T-helper 9 cell (primary cell): ENCODE data around the gene PICALM.

Source experiments
- DNase-seq: peaks from one replicate; pipeline ENCODE4 v3.0.0-alpha.2; 2020

Gene PICALM

DNA sequence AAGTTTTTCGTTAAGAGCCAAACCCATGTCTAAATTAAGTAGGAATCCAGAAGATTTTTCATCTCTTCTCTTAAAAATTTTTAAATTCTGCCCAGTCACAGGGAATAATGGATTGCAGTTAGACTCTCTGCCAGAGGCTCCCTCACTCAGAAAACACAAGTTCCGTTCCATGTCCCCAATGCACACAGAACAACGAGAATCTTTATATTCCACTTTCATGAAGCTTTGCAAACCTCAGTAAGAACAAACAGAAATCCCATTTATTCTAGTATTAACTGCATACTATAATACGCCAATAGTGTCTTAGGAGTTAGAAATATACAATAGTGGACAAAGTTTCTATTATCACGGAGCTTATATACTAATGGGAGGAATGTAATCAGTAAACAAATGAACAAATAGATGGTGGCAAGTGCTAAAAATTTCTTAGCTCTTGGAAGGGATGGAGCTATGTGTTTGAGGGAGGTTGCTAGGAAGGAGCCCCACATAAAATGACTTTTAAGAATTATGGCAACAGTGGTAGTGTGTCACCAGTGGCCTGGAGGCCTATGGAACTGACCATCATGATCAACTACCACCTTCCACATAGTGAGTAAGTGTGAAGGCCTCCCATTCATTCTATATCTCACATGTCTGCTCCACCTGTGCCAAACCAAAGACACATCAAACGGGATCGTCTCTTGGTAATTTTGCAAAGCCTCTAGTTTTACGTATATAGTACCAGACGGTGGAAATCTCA, 24.9 kb downstream of the PICALM start:
- DNase-seq = no peak

- DNase-seq = no peak
Observed at GRCh38 chr11:86041975-86042378, 26.9 kb downstream of the PICALM start.

GRCh38 chr11:86040919-86041850, 27.7 kb downstream of the PICALM start:
- DNase-seq = no peak

GRCh38 chr11:86039094-86039493, 29.8 kb downstream of the PICALM start:
- DNase-seq = no peak

DNA sequence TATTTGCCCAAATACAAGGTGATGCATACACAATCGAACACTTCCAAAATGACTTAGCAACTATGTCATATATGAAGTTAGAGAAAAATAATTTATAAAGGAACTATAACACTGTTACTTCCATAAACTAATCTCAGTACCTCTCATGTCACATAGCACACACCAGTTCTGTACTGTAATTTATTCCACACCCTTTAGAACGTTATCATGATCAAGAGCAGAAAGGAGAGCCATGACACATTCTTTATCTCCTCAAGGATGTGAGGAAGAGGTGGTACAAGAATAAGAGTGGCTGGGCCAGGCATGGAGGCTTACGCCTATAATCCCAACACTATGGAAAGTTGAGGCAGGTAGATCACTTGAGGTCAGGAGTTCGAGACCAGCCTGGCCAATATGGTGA, 31.1 kb downstream of the PICALM start:
- DNase-seq = no peak

GRCh38 chr11:86035920-86036319, 33.0 kb downstream of the PICALM start:
- DNase-seq = no peak

DNA sequence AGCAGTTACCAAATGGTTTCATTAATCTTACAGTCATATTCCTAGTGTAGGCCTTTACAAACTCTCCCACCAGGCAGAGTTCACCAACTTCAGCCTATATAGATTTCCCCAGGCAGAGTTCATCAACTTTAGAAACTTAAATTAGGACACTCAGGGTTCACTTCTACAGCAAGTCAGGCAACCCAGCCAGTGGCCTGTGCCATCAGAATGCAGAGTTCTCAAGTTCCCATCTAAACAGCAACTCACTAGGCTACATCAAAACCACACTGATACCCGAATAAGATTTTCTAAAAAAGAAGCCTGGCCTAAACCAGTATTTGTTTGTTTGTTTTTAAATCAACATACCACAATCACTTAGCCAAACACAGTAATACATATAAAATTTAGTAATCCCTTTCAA, 33.7 kb downstream of the PICALM start:
- DNase-seq = no peak

DNA sequence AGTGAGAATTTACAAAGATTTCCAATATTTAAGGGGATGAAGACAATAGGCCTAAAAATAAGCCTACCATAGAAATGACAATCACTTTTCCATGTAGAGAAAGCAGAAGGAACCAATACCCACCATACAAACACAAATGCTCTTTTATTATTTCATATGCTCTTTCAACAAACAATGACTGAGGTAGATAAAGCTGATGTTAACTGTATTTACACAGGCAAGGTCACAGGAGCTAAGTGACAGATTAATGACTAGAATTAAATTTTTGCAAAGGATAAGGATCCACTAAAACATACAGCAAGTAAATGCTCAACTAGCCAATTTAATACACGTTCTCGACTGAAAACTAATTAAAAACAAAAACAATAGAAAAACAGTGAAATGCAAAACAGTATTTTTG, 34.2 kb downstream of the PICALM start:
- no peak for DNase-seq

DNA sequence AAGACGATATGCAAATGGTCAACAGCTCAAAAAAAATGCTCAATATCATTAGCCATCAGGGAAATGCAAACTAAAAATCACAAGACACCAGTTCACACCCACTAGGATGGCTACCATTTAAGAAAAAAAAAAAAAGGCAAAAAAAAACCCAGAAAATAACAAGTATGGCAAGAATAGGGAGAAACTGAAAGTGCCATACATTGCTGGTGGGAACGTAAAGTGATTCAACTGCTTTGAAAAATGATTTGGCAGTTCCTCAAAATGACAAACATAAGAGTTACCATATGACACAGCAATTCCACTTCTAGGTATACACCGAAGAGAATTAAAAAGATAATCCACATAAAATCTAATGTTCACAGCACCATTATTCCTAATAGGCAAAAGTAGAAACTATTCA, 47.5 kb downstream of the PICALM start:
- DNase-seq = no peak

DNA sequence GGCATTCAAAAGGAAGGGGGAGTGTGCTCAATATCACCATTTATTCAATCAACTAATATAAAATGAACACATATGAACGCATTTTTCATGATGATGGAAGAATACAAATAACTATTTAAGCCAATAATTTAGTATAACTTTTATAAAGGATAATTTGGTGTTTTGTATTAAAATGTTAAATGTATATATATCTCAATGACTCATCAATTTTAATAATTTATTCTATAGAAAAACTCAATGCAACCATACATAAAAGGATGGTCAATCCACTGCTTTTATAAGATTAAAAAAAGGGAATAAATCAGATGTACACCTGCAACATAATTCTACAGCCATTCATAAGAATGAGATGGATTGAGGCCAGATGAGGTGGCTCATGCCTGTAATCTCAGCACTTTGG, 50.6 kb downstream of the PICALM start:
- DNase-seq = no peak

- DNase-seq = no peak
Observed at GRCh38 chr11:86016451-86016850, 52.4 kb downstream of the PICALM start.

DNA sequence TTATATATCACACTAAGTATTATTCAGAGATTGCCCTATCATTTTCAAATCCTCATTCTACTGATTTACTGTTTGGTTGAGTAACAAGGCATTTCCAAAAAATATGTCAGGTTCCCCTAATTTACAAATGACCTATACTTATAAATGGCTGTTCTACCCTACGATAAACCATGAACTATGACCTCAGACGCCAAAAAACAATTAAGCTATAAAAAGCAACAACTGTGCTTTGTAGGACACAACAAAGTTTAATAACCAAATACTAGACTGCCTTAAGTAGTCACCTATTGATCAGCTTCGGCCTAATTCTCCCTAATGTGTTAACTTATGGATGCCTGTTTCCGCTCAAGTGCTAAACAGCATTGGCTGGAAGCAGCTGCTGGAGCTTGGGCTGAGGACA, 53.2 kb downstream of the PICALM start:
- no peak for DNase-seq

DNA sequence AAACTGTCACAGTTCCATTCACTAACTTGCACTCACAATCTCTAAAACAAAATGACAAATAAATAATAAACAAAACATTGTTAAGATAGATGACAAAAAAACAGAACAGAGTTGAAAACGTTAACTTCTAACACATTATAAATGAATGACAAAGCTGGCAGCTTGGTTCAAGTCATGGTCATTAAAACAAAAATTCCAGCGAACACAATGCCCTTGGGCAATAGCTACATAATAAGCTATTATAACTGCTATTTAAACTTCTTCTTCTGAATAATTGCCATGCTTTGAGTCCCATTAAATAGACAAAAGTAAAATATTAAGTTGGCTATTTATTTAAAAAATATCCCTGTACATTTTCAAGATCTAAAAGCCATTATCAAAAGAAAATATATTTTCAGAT, 54.7 kb downstream of the PICALM start:
- DNase-seq = no peak

DNA sequence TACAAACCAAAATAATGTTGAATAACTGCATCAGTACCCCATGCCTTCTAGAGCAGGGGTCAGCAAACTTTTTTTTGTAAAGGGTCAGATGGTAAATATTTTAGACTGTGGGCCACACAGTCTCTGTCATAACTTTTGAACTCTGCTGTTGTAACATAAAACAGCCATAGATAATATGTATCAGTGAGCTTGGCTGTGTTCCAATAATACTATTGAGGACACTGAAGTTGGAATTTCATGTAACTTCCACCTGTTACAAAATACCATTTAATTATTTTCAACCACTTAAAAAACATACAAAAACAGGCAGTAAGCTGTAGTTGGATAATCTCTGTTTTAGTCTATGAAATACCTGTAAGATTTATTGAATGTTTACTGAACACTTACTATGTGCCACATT, 55.2 kb downstream of the PICALM start:
- no peak for DNase-seq

- no peak for DNase-seq
Observed at GRCh38 chr11:86011175-86011574, 57.7 kb downstream of the PICALM start.

DNA sequence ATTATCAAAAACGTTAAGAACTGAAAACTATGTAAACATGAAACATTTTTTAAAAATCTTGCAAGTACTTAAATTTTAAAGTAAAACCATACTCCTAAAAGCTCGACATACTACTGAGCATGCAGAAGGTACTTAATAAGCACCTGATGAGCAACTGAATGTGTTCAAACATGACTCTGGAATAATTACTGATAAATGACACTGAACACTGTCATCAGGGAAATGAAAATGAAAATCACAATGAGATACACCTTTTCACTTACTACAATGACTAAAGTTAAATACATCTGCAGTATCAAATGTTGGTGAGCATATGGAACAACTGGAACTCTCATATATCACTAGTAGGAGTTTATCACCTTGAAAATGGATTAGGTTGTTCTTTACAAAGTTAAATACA, 65.2 kb downstream of the PICALM start:
- DNase-seq = no peak

DNA sequence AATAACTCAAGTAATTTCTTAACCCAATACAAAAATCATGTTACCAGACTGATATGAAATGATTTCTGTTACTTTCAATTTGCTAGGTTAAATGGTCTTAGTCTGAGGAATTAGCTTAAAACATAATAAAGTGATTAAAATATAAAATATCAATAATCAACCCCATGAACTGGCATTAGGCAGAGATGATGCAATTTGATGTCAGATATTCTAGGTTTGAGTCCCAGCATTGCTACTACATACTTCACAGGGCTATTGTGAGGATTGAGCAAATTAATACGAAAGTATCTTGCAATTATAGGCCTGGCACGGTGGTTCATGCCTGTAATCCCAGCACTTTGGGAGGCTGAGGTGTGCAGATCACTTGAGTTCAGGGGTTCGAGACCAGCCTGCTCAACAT, 66.5 kb downstream of the PICALM start:
- DNase-seq = no peak

- DNase-seq = no peak
Observed at GRCh38 chr11:85991508-85991907, 77.4 kb downstream of the PICALM start.

- DNase-seq = no peak
Observed at GRCh38 chr11:85989746-85990145, 79.1 kb downstream of the PICALM start.

- no peak for DNase-seq
Observed at GRCh38 chr11:85988780-85989179, 80.1 kb downstream of the PICALM start.

DNA sequence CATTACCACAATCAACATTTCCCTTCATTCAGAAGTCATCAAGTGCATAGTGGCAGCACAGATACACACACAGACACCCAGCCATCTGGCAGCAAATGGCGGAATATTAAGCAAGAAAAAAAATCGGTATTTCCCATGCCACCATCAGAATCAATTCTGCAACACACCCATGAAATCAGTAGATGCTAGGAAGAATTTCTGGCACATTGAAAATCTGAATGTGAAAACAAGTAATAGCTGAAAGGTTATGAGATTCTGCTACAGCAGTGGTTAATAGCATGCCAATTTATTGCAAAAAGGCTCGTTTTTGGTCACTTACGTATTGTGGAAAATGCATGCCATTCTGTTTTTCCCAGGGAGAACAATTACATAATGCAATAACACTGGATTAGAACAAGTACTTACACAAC, 91.1 kb downstream of the PICALM start:
- no peak for DNase-seq

- DNase-seq = no peak
Observed at GRCh38 chr11:85976525-85976924, 92.4 kb downstream of the PICALM start.

GRCh38 chr11:85974122-85974521, 94.8 kb downstream of the PICALM start:
- no peak for DNase-seq

GRCh38 chr11:85970593-85970992, 98.3 kb downstream of the PICALM start:
- DNase-seq = no peak
